Cardiac muscle cell (in vitro differentiated cells and primary cell): ENCODE results near the gene CAV3. TPM values are rescaled to one million over a fixed set of nuclear protein-coding genes. Genes with fewer than 3 reads are reported as not detected.
A peak's percentile ranks its signal among the peaks of the same experiment; 100 is the strongest.

ENCODE experiments used
- DNase-seq, 2 donors: peaks; one replicate each; pipeline versions ENCODE4 v3.0.0 to v3.0.0-alpha.2; 2010 to 2017; ENCODE audit warnings: low read depth in 1 of 2, low spot score in 1 of 2
- H3K27ac ChIP-seq: fragments of 200-600 bp; sonication (generic); 2 replicates; pipeline ENCODE4 v1.5.1; 2016
- H3K27me3 ChIP-seq: fragments of 200-600 bp; sonication (generic); 2 replicates; pipeline ENCODE4 v1.6.0; 2016; ENCODE audit warnings: control low read depth
- H3K36me3 ChIP-seq: fragments of 200-600 bp; sonication (generic); 2 replicates; pipeline ENCODE4 v1.5.1; 2016; ENCODE audit warnings: control low read depth
- H3K4me1 ChIP-seq: fragments of 200-600 bp; sonication (generic); 2 replicates; pipeline ENCODE4 v1.8.1; 2017; ENCODE audit warnings: low read depth, mild to moderate bottlenecking, mixed run types
- H3K4me3 ChIP-seq: fragments of 200-600 bp; sonication (generic); 2 replicates; pipeline ENCODE4 v1.5.1; 2016; ENCODE audit warnings: mild to moderate bottlenecking
- H3K9me3 ChIP-seq: fragments of 200-600 bp; sonication (generic); 2 replicates; pipeline ENCODE4 v1.5.1; 2017; ENCODE audit warnings: low read depth, mild to moderate bottlenecking, control low read depth
- polyA plus RNA-seq: library from polyadenylated mRNA; unstranded; fragments of >200 nt; fragmentation: Nextera tagmentation; extraction: Ambion mirVana; gene quantifications from 2 replicates; pipeline ENCODE4 v1.2.1, GENCODE V29; 2016
- total RNA-seq: library from RNA; depleted of rRNA; stranded (reverse); fragments of >200 nt; gene quantifications from 2 replicates; pipeline ENCODE4 v1.2.3, GENCODE V29; 2016
- TF ChIP-seq, protein P1 (sequence below): IDR thresholded peaks from 2 replicates; pipeline ENCODE4 v1.5.1; 2012; ENCODE audit warnings: low read depth, mild to moderate bottlenecking, low read length

CAV3 gene
- total and polyA plus RNA-seq, 2 experiments from 2014 or later: 0.09 to 0.39 TPM

DNA sequence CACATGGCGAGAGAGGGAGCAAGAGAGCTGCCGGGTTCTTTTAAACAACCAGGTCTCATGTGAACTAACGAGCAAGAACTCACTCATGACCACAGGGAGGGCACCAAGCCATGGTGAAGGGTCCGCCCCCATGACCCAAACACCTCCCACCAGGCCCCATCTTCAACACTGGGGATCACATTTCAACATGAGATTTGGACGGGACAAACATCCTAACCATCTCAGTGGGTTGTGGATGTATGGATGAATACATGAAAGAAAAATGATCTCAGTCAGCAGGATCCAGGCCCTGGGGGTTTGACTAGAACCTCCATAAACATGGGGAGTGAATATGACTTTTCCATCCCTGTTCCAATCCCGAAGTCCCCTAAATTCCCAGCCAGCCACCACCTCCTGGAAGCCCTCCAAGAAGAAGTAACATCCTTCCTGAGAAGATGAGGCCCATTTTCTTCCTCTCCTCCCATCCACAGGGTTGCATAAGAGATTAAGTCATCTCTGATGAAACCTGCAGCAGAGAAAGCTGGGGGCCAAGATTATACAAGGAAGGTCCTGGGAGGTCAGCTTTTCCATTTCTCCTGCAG, 9.5 kb downstream of the CAV3 start:
- Histone ChIP-seq H3K36me3 (no peaks in the 10 kb centered on the region), H3K27ac (no peak overlapping the region)

DNA sequence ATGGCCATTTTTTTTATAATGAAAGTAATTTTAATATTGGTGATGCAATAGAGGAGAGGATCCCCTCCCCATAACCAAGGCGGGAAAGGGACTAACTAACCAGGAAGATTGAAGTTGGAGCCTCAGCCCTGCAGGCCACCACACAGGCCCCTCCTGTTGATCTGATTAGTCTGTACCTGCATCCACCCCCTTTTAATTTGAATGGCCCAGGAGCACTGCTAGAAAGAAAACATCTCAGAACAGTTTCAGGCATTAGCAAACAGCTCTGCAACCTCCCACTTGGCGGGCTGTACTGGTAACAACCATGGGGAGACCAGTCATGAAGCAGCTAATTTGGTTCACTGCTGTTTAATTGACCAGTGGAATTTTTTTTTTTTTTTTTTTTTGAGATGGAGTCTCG, 10.3 kb downstream of the CAV3 start:
- DNase-seq: no peak
- Histone ChIP-seq H3K9me3 (no peaks in the 10 kb centered on the region), H3K36me3 (no peaks in the 10 kb centered on the region), H3K4me1 (peaks cover 14% of the 10 kb centered on the region), H3K4me3 (no peak overlapping the region), H3K27ac (no peak overlapping the region), H3K27me3 (no peaks in the 10 kb centered on the region)
- TF ChIP-seq, protein P1, sequence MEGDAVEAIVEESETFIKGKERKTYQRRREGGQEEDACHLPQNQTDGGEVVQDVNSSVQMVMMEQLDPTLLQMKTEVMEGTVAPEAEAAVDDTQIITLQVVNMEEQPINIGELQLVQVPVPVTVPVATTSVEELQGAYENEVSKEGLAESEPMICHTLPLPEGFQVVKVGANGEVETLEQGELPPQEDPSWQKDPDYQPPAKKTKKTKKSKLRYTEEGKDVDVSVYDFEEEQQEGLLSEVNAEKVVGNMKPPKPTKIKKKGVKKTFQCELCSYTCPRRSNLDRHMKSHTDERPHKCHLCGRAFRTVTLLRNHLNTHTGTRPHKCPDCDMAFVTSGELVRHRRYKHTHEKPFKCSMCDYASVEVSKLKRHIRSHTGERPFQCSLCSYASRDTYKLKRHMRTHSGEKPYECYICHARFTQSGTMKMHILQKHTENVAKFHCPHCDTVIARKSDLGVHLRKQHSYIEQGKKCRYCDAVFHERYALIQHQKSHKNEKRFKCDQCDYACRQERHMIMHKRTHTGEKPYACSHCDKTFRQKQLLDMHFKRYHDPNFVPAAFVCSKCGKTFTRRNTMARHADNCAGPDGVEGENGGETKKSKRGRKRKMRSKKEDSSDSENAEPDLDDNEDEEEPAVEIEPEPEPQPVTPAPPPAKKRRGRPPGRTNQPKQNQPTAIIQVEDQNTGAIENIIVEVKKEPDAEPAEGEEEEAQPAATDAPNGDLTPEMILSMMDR: no peak

More for the DNA sequence above, 9.5 kb downstream of the CAV3 start:
- H3K27me3 ChIP-seq: no peaks in the 10 kb centered on the region
- no peaks in the 10 kb centered on the region for H3K9me3 ChIP-seq
- peak in 1 of 2 donors; percentile 59 for DNase-seq
- peaks cover 14% of the 10 kb centered on the region for H3K4me1 ChIP-seq
- H3K4me3 ChIP-seq: no peak overlapping the region
- TF ChIP-seq, protein P1: no peak

DNA sequence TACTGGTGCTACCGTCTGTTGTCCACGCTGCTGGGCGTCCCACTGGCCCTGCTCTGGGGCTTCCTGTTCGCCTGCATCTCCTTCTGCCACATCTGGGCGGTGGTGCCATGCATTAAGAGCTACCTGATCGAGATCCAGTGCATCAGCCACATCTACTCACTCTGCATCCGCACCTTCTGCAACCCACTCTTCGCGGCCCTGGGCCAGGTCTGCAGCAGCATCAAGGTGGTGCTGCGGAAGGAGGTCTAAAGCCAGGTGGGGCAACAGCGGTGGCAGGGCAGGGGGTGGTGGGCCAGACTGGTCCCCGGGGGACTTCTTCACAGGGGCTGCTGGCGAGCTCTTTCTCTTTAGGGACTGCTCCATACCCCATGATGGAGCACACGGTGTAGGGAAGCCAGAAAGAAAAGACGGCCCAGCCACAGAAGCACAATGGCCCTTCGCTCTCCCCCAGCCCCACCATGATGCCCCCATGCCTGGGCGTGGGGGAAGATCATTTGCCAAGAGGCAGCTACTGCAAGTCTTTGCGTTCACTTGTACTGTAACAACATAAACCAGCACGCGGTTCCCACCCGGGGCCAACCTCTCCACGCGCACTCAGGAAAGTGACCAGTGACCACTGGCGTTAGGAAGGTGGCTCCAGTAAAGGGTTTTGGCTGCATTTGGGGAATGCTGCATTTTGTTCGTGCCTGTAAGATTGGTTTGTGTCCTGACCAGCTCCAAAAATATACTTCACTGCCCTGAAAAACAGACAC, 12.2 kb downstream of the CAV3 start:
- no peaks in the 10 kb centered on the region for H3K27me3 ChIP-seq
- peaks cover 12% of the 10 kb centered on the region for H3K4me1 ChIP-seq
- H3K9me3 ChIP-seq: no peaks in the 10 kb centered on the region
- TF ChIP-seq, protein P1: no peak
- H3K4me3 ChIP-seq: no peak overlapping the region
- no peak for DNase-seq
- H3K36me3 ChIP-seq: no peaks in the 10 kb centered on the region
- no peak overlapping the region for H3K27ac ChIP-seq

DNA sequence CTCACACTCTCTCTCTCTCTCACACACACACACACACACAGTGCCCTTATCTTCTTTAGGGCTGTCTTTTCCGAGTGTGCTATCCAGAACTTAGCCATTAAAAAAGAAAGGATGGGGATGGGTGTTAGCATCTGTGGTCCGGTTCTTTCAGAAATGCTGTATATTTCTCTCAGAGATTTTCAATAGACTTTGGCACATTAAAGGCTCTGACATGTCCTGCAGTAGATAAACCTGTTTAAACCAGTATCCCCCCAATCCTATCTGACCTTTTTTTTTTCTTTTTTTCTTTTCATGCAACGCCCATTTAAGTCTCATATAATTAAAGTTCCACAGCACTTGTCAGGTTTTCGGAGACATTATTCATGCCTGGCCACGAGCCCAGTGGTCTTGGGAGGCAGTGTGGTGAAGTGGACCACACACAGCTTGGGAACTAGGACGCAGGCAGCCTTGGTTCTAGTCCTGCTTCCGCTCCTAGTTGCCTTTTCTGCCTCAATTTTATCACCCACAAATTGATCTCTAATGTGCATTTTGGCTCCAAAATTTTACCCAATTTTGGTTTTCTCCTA, 13.3 kb downstream of the CAV3 start:
- no peaks in the 10 kb centered on the region for H3K27me3 ChIP-seq
- H3K36me3 ChIP-seq: no peaks in the 10 kb centered on the region
- DNase-seq: peak in 1 of 2 donors; percentile 38
- H3K4me3 ChIP-seq: no peak overlapping the region
- no peaks in the 10 kb centered on the region for H3K9me3 ChIP-seq
- H3K27ac ChIP-seq: no peak overlapping the region
- H3K4me1 ChIP-seq: peaks cover 4% of the 10 kb centered on the region
- TF ChIP-seq, protein P1: no peak

DNA sequence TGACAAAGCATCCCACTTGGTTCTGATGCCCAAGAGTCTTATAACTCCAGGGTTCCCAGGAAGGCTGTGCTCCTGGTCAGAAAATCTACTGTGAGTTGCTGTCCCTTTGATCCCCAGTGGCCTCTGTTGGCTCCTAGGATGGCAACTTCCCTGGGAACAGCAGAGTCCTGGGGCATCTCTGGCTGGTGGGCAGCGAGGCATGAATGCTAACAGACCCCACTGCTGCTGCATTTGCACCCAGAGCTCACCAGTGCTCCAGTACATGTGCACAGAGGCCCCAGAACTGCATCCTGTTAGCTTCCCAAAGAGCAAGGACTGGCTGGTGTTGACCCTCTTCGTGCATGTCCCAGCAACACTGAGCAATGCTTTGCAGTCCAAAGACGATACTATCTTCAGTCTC, 15.7 kb downstream of the CAV3 start:
- no peaks in the 10 kb centered on the region for H3K9me3 ChIP-seq
- no peak overlapping the region for H3K27ac ChIP-seq
- TF ChIP-seq, protein P1: no peak
- H3K4me3 ChIP-seq: no peak overlapping the region
- no peaks in the 10 kb centered on the region for H3K27me3 ChIP-seq
- no peaks in the 10 kb centered on the region for H3K36me3 ChIP-seq
- DNase-seq: no peak
- H3K4me1 ChIP-seq: no peaks in the 10 kb centered on the region
